DOHH2 (cell line): ENCODE data around the gene MAGI1.

Experiments used
- EZH2phosphoT487 ChIP-seq: fragments of 200-600 bp; sonication (generic); IDR thresholded peaks from 2 replicates; pipeline ENCODE4 v1.6.1; 2017; ENCODE audit warnings: borderline replicate concordance, mild to moderate bottlenecking, antibody characterized with exemption, low read length, moderate library complexity, mixed read lengths
- TF ChIP-seq, protein P1 (sequence below): fragments of 200-600 bp; sonication (generic); IDR thresholded peaks from one replicate; pipeline ENCODE4 v1.5.1; 2014; ENCODE audit warnings: antibody characterized with exemption, mild to moderate bottlenecking, low read depth, low read length; ENCODE audit not compliant: poor library complexity, severe bottlenecking

DNA sequence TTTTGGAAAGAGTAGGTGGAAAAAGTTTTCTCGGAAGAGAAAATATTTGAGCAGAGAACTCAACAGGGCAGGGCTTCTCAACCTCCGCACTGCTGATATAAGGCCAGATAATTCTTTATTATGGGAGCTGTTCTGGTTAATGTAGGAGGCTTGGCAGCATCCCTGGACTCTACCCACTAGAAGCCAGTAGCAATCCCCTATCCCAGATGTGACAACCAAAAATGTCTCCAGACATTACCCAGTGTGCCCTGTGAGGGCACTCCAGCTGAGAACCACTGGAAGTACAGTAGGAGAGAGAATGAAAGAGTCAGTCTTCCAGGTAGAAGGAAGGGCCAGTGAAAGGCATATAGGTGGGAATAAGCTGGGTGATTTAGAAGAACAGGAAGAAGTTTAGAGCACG lies 703.1 kb downstream of the MAGI1 start:
- TF ChIP-seq, protein P1, sequence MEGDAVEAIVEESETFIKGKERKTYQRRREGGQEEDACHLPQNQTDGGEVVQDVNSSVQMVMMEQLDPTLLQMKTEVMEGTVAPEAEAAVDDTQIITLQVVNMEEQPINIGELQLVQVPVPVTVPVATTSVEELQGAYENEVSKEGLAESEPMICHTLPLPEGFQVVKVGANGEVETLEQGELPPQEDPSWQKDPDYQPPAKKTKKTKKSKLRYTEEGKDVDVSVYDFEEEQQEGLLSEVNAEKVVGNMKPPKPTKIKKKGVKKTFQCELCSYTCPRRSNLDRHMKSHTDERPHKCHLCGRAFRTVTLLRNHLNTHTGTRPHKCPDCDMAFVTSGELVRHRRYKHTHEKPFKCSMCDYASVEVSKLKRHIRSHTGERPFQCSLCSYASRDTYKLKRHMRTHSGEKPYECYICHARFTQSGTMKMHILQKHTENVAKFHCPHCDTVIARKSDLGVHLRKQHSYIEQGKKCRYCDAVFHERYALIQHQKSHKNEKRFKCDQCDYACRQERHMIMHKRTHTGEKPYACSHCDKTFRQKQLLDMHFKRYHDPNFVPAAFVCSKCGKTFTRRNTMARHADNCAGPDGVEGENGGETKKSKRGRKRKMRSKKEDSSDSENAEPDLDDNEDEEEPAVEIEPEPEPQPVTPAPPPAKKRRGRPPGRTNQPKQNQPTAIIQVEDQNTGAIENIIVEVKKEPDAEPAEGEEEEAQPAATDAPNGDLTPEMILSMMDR = no peak
- TF ChIP-seq EZH2phosphoT487 = no peak
